ENCODE results near the gene SRD5A1.
"Not testable (repeated sequence)": the region's sequence is repeated elsewhere in the genome, so short reads cannot be mapped to it uniquely, and the experiment has no call there.

SRD5A1 gene

DNA sequence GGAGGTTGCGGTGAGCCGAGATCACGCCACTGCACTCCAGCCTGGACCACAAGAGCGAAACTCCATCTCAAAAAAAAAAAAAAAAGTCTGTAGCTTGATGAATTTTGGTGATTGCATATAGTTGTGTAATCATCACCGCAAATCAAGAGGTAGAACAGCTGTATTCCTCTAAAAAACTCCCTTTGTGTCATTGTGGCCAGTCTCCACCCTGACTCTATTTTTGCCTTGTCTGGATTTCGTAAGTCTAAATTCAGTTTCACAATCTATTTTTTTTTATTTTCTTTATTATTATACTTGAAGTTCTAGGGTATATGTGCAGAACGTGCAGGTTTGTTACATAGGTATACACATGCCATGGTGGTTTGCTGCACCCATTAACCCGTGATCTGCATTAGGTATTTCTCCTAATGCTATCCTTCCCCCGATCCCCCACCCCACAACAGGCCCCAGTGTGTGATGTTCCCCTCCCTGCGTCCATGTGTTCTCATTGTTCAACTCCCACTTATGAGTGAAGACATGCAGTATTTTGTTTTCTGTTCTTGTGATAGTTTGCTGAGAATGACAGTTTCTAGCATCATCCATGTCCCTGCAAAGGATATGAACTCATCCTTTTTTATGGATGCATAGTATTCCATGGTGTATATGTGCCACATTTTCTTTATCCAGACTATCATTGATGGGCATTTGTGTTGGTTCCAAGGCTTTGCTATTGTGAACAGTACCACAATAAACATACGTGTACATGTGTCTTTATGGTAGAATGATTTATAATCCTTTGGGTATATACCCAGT is 12.5 kb downstream of the SRD5A1 start:
- not testable (repeated sequence) for DNase-seq

DNA sequence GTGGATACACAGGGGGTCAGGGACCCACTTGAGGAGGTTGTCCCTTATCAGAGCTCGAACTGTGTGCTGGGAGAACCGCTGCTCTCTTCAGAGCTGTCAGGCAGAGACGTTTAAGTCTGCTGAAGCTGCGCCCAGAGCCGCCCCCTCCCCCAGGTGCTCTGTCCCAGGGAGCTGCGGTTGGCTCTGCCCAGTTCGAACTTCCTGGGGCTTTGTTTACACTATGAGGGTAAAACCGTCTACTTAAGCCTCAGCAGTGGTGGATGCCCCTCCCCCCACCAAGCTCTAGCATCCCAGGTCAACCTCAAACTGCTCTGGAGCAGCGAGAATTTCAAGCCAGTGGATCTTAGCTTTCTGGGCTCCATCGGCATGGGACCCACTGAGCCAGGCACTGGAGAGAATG is 15.9 kb downstream of the SRD5A1 start:
- DNase-seq = no peak

DNA sequence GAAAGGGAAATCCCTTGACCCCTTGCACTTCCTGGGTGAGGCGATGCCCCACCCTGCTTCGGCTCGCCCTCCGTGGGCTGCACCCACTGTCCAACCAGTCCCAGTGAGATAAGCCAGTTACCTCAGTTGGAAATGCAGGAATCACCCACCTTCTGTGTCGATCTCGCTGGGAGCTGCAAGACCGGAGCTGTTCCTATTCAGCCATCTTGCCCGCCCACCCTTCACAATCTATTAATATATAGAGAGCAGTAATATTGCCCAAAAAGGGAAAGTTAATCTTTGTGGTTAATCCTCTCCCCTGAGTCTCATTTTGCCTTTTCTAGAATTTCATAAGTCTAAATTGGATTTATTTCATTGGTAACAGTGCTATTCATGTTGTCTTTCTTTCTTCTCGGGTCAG is 16.4 kb downstream of the SRD5A1 start:
- no peak for DNase-seq

DNA sequence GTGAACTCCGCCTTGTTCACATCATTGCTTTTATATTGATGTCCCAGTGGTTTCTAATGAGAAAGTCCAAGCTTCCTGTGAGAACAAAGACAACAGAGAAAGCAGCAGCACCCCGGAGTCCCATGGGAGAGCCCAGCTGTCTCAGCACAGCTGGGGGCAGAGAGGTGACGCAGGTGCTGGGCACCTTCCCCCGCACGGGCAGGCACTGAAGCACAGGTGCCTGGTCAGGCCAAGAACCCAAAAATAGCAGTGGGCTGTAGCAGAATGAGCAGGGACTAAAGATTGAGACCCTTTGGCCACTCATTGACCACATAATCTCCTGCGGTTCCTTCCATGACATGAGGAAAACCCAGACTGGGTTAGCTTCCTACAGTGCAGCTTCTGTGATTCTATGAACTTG is 18.8 kb downstream of the SRD5A1 start:
- DNase-seq = no peak

DNA sequence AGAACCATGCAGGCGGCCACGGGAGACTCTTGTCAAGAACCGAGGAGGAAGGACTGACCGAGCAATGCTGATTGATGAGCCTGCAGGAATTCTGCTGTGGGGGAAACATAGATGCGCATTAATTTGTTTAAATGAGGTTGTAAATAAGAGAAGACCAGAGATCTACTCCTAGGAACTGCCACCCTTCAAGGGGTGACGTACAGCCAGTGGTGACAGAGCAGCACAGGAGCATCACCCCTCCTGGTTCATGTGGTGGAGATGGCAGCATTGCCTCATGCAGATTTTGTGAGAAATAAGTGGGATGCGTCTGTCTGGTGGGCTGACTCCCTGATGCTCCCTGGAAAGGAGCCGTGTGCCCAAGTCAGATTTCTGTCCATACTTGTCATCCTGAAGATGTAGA is 22.2 kb downstream of the SRD5A1 start:
- no peak for DNase-seq

DNA sequence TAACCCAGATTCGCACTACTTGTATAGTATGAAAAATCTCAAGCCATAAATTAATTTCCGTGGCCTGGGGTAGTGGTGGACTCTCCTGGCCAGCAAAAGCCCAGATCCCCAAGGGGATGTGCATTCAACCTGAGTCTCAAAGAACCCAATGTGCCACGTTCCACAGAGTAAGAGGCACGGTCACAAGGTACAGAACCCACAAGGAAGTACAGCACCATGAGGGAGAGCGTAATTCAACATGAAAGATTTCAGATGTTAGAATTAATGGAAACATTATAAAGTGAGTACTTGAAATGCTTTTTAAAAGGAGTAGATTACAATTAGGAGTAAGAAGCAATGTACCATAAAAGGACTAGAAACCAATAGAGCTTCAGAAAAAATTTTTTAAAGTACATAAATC is 23.4 kb downstream of the SRD5A1 start:
- no peak for DNase-seq

DNA sequence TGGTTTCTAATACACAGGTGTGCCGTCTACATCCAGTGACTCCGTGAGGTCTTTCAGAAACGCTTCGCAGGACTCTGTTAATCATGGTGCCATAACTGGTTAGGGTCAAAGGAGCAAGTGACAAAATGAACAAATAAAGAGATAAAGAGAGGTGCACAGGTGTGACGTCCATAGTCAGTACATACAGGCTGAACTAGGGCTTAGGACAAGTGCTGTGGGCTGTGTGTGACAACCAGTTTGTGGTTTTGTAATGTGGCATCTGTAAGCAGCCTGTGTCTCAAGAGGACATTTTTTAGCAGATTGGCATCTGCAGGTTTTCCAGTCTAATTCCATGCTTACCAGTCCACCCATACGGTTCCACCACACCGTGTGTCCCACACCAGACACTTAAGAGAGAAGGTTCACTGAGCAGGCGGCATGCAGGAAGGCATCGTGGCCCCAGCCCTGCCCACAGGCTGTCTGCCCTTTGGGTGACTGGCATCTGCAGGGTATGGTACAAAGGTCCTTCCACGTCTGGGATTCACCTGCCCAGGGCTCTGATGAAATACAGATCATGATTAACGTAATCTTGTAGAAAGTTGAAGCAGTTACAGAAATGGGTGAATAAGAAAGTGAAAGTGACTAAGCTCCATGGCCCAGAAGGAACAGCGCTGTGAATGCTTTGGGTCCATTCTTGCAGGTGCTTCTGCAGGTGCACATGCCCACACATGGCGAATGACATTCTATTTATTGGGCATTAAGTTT is 26.9 kb downstream of the SRD5A1 start:
- DNase-seq = no peak

DNA sequence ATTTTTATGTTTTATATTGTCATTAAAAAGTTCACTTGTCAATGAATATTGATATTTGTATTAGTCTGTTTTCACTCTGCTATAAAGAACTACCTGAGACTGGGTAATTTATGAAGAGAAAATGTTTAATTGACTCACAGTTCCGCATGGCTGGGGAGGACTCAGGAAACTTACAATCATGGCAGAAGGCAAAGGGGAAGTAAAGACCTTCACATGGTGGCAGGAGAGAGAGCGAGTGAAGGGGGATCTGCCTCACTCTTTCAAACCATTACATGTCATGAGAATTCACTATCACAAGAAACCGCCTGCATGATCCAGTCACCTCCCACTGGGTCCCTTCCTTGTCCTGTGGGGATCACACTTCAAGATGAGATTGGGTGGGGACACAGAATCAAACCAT is 27.4 kb downstream of the SRD5A1 start:
- DNase-seq = no peak

DNA sequence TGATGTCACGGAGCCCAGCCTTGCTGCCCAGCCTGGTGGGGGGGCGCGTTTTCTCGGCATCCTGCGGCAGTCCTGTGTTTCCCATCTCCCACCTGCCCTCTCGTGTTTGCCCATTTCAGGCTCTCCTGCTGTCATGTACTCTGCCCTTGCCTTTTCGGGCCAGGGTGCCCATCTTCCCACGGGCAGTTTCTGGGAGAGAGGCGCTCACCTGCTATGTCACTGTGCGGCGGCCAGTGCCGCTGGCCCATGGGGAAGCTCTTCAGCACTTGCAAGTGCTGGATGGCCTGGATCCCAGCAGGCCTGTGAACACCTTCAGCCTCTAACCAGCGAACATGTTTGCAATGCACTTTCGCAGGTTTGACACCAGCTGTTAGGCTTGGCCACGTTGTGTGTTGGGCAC is 33.5 kb downstream of the SRD5A1 start:
- no peak for DNase-seq

DNA sequence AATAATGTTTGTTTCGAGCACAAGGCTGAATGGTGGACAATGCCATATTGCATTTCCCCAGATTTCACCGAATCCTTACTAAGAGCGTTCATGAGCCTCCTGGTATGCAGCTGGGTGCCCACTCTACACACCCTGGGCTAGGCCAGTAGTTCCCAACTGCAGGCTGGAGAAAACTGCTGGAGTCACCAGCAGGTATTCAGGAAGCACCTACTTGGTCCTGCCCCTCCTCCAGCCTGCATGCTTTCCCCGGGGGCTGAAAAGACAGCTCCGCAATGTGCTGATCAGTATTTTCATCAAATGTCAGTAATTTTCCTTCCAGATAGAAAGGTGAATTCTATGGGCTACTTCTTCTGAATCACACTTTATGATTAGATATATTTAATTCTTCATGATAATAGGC is 34.4 kb downstream of the SRD5A1 start:
- DNase-seq = no peak

DNA sequence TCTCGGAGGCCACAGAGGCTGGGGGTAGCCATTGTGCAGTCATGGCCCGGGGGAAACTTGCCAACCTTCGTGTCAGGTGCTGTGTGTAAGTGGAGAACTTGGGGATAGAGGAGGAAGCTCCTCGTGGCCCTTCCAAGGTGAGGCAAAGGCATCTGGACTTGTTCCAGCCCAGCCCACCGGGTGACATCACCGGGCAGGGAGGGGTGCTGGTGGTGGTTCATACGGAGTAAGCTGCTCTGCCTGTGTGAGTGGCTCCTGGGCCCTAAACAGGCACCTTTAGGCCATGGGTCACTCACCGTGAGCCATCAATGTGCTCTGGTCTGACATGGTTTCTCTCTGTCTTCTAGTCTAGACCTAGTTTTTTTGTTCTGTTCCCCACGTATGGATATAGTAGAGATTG is 35.5 kb downstream of the SRD5A1 start:
- not testable (repeated sequence) for DNase-seq

DNA sequence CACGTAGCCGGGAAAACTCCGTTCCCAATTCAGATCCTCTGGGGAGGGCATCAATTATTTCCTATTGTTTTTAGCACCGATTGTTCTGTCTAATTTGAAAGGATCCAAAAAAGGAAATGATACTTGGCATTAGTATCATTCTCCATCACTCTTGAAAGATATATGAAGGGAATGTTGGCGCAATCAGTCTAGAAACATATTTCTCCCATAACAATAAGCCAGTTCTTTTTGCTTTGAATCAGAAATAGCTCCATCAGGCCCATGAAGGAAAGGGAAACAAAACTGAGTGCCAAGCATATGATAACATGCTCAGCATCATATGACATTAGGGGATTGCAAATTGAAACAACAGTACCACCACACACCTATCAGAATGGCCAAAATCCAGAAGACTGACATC is 39.8 kb downstream of the SRD5A1 start:
- DNase-seq = no peak

DNA sequence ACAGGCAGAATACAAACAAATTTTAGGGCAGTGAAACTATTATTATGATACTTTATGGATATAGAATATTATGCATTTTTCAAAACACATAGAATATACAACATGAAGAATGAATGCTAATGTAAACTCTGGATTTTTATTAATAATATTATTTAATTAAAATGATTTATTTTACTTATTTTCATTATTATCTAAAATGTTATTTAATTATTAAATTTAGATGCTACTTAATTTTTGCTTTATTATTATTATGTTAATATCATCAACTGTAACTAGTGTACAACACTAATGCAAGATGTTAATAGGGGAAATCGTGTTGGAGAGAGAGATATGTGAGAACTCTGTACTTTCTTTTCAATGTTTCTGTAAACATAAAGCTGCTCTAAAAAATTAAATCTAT is 40.7 kb downstream of the SRD5A1 start:
- no peak for DNase-seq

DNA sequence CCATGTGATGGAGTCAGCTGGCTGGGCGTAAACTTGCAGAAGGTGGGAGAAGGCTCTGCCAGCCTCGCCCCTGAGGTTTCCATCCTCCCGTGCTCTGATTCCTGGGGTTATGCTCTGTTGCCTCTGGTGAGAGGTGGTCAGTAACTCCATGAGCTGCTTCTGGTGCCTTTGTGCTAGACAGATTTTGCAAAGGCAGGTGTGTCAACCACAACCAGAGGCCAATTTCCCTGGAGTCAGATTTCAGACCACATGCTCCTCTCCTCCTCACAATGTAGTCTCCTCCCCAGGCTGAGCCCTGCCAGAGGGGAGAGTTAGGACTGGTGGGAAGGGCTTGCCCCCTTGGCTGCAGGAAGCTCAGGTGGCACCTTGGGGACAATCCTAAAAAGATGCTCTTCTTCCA is 41.2 kb downstream of the SRD5A1 start:
- no peak for DNase-seq

DNA sequence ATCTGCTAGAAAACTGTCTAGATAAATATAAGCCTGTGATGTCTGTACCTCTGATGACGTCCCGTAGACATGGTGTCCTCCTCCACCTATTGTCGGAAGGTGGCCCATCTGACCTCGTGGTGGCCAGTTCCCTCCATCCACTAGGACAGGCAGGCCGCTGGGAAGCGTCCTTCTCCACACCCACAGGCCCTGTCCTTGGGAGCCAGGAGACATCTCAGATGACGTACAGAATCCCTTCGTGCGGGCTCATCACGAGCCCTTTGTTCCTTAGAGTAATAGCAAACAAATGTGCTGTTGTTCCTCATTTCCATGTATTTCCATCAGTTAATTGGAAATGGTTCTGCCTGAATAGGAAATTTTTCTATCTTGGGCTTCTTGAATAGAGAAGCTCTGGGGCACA is 41.6 kb downstream of the SRD5A1 start:
- no peak for DNase-seq

DNA sequence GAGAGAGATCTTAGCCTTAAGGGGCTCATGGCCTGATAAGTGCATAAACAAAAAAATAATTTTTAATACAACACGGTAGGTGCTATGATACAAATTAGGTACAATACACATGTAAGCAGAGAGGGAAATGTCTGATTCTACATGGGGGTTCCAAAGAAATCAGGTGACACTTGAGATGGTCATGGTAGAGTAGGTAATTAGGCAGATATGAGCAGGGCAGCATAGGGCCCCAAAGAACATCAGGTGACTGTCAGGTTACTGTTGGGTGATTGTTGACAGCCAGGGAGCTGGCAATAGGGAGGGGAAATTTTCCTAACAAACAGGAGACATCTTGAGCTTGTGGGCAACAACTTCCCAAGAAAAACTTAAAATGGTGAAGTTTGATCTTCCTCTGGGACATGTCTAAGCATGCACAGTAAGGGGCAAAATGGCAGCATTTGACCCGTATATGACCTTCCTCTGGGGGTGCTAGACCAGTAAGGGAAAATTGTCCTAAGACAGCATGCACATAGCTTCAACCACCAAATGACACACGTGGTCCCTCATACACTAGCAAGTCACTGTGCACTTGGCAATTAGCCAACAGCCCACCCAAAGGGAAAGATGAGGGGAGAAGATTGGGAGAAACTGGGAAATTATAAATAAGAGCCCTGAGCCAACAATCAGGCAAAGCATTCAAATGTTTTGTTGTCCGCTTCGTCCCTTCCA is 42.7 kb downstream of the SRD5A1 start:
- DNase-seq = no peak

DNA sequence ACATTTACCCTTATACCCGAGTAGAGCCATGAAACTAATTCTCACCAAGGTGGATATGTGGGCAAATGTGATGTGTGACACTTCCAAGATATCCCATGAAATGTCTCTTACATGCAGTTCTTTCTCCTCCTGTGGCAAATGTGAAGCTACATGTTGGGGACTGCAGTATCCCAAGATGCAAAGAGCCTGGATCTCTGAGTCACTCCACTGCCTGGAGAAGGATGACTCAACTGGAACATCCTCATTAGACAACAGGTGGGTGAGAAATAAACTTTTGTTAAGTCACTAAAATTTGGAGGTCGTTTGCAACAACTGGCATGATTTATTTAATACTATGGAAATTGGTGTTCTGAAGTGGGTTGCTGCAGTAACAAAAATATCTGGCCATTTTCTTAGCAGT is 43.5 kb downstream of the SRD5A1 start:
- no peak for DNase-seq

DNA sequence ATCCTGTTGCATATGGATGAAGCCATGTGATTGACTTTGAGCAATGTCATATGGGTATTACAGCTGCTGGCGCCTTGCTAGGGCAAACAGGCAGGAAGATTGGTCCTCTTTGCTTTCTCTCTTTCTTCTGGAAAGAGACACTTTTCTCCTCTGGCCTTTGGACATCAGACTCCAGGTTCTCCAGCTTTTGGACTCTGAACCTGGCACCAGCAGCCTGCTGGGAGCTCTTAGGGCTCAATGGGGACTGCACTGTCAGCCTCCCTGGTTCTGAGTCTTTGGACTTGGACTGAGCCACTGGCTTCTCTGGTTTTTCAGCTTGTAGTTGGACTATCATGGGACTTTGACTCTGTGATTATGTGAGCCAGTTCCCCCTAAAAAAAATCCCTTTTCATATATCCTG is 45.1 kb downstream of the SRD5A1 start:
- DNase-seq = no peak

DNA sequence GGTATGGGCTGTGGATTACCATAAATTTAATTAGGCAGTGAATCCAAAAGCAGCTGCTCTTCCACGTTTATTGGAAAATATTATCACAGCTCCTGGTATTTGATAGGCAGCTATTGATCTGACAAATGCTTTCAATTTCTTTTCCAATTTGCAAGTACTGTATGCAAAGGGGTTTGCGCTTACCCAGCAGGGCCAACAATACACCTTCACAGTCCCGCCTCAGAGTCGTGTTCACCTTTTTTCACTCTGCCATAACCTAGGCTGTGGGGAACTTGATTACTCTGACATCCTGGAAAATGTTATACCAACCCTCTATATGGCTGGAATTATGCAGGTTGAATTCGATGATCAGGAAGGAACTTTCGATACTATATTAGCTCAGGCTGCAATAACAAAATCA is 47.7 kb downstream of the SRD5A1 start:
- no peak for DNase-seq

DNA sequence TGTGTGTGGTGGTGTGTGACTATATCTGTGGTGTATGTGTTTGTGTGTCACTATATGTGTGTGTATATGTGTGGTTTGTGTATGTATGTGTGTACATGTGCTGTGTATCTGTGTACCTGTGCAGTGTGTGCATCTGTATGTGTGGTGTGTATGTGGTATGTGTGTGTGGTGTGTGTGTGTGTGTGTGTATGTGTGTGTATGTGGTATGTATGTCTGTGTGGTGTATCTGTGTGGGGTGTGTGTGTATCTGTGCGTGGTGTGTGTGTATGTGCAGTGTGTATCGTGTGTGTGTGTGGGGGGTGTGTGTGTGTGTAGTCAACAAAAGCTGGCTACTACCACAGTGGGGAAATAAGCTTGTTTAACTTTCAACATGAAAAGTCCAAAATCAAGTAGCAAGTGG is 48.4 kb downstream of the SRD5A1 start:
- DNase-seq = no peak

DNA sequence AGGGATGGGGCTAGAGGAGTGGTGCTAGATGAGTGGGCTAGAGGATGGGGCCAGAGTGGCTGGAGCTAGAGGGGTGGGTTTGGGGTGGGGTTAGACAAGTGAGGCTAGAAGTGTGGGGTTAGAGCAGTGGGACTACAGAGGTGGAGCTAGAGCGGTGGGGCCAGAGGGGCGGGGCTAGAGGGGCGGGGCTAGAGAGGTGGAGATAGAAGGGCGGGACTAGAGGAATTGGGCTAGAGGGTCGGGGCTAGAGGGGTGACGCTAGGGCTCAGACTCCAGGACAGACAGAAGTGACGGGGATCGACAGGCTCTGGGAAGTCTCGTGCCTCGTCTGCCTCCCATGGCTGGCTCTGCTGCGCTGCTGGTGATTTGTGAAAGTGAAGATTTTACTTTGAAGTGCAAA is 49.0 kb downstream of the SRD5A1 start:
- DNase-seq = no peak

DNA sequence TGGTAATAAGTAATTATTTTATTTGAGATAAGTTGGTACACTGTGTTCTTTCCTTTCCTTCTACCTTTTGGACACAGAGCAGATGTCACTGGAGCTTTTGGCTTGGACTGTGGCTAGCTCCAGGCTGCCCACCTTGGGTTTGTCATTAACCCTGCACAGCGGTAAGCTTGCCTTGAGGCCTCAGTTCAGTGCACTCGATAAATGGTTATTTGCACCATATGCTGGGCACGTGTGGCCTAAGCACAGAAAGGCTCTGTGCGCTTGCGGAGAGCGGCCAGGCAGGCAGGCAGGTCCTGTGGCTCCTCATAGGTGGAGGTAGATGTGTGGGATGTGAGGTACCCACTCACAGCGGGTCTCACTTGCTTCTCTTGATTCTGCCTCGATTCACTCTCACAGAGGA is 50.0 kb downstream of the SRD5A1 start:
- no peak for DNase-seq

DNA sequence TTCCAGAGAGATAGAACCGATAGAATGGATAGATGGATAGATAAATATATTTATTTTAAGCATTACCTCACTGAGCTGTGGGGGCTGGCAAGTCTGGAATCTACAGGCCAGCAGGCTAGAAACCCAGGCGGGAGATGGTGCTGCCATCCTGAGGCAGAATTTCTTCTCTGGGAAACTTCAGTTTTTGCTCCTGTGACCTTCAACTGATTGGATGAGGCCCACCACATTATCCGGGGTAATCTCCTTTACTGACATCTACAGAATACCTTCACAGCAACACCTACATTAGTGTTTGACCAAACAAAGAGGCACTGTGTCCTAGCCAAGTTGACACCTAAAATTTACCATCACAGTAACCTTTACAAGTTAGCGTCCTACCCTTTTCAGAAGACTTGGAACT is 50.8 kb downstream of the SRD5A1 start:
- DNase-seq = no peak

DNA sequence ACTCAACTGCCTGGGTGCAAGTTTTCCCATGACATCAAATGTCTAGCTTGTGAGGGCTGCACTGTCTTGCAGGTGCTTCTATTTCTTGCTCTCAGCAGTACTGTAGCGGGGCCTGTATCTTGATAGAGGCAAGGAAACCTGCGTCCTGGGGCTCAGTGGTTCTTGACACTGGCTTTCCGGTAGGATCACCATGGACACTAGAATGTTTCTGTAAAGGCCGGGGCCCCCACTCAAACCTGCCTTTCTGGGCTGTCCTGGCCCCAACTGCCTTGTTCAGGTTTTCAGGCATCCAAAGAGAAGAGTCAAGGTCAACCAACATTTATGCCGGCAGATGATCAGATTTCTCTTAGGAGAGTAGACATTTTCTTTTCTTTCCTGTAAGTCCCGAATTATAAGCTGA is 53.3 kb downstream of the SRD5A1 start:
- no peak for DNase-seq

All from NCI-H524 treated with DMSO at 0.1 percent for 48 hours (cell line).